H9 (cell line): Measurements from ENCODE around the gene WDR70. TPM values are rescaled to one million over a fixed set of nuclear protein-coding genes. Genes with fewer than 3 reads are reported as not detected.

Experiments
- DNase-seq: peaks from one replicate; pipeline ENCODE4 v3.0.0-alpha.2; 2017
- H2AFZ ChIP-seq: one replicate; pipeline ENCODE4 v1.6.1; 2013; ENCODE audit warnings: mild to moderate bottlenecking, low read length, control low read depth, moderate library complexity
- H2AK5ac ChIP-seq: 2 replicates; pipeline ENCODE4 v1.6.1; 2013; ENCODE audit warnings: low read length, control low read depth, mixed read lengths; ENCODE audit not compliant: insufficient read length
- H2BK120ac ChIP-seq: one replicate; pipeline ENCODE4 v1.6.1; 2013; ENCODE audit warnings: low read depth, mild to moderate bottlenecking, low read length, control low read depth, inconsistent platforms; ENCODE audit not compliant: poor library complexity, severe bottlenecking
- H2BK12ac ChIP-seq: 2 replicates; pipeline ENCODE4 v1.6.1; 2013; ENCODE audit warnings: low read length, control low read depth, mixed read lengths, low read depth; ENCODE audit not compliant: insufficient read length
- H2BK15ac ChIP-seq: 2 replicates; pipeline ENCODE4 v1.6.1; 2013; ENCODE audit warnings: low read depth, low read length, control low read depth
- H2BK20ac ChIP-seq: one replicate; pipeline ENCODE4 v1.6.1; 2013; ENCODE audit warnings: low read depth, mild to moderate bottlenecking, low read length, control low read depth, inconsistent platforms; ENCODE audit not compliant: poor library complexity, severe bottlenecking
- H2BK5ac ChIP-seq: 2 replicates; pipeline ENCODE4 v1.6.1; 2013; ENCODE audit warnings: low read length, control low read depth, mixed read lengths; ENCODE audit not compliant: insufficient read length
- H3K14ac ChIP-seq: 2 replicates; pipeline ENCODE4 v1.6.1; 2013; ENCODE audit warnings: low read length, control low read depth; ENCODE audit not compliant: insufficient read depth
- H3K18ac ChIP-seq: 2 replicates; pipeline ENCODE4 v1.6.1; 2013; ENCODE audit warnings: low read depth, mild to moderate bottlenecking, mixed read lengths, low read length, control low read depth; ENCODE audit not compliant: insufficient read length
- H3K23ac ChIP-seq: 2 replicates; pipeline ENCODE4 v1.6.1; 2013; ENCODE audit warnings: low read length, control low read depth, mixed read lengths, low read depth; ENCODE audit not compliant: insufficient read length
- H3K23me2 ChIP-seq: 2 replicates; pipeline ENCODE4 v1.6.1; 2013; ENCODE audit warnings: low read depth, mild to moderate bottlenecking, mixed read lengths, low read length, control low read depth; ENCODE audit not compliant: insufficient read length, poor library complexity, severe bottlenecking
- H3K27ac ChIP-seq: 2 replicates; pipeline ENCODE4 v1.5.1; 2013; ENCODE audit warnings: low read length, control low read depth, mixed read lengths, low read depth; ENCODE audit not compliant: insufficient read length
- H3K27me3 ChIP-seq: 2 replicates; pipeline ENCODE4 v1.6.1; 2013; ENCODE audit warnings: low read length, control low read depth, inconsistent platforms; ENCODE audit not compliant: insufficient read depth
- H3K4ac ChIP-seq: 2 replicates; pipeline ENCODE4 v1.6.1; 2013; ENCODE audit warnings: low read depth, mild to moderate bottlenecking, control low read depth, inconsistent platforms, low read length, moderate library complexity
- H3K4me1 ChIP-seq: 2 replicates; pipeline ENCODE4 v1.6.1; 2013; ENCODE audit warnings: low read length, control low read depth, inconsistent platforms; ENCODE audit not compliant: insufficient read depth
- H3K4me2 ChIP-seq: 2 replicates; pipeline ENCODE4 v1.6.1; 2013; ENCODE audit warnings: low read length, control low read depth, mixed read lengths; ENCODE audit not compliant: insufficient read length, insufficient read depth
- H3K56ac ChIP-seq: 2 replicates; pipeline ENCODE4 v1.6.1; 2013; ENCODE audit warnings: low read depth, mild to moderate bottlenecking, mixed read lengths, low read length, control low read depth; ENCODE audit not compliant: insufficient read length
- H3K79me1 ChIP-seq: 2 replicates; pipeline ENCODE4 v1.6.1; 2013; ENCODE audit warnings: low read depth, mild to moderate bottlenecking, moderate library complexity, low read length, control low read depth, inconsistent platforms; ENCODE audit not compliant: insufficient read depth, poor library complexity, severe bottlenecking
- H3K79me2 ChIP-seq: 2 replicates; pipeline ENCODE4 v1.6.1; 2013; ENCODE audit warnings: low read length, control low read depth, inconsistent platforms; ENCODE audit not compliant: insufficient read depth
- H3K9ac ChIP-seq: 2 replicates; pipeline ENCODE4 v1.6.1; 2013; ENCODE audit warnings: low read length, control low read depth, mixed read lengths; ENCODE audit not compliant: insufficient read length; ENCODE audit errors: extremely low read depth
- H3K9me3 ChIP-seq: one replicate; pipeline ENCODE4 v1.6.1; 2013; ENCODE audit warnings: low read depth, low read length, inconsistent platforms; ENCODE audit not compliant: control insufficient read depth
- H3T11ph ChIP-seq: one replicate; pipeline ENCODE4 v1.6.1; 2013; ENCODE audit warnings: mild to moderate bottlenecking, low read length, control low read depth, inconsistent platforms
- H4K20me1 ChIP-seq: one replicate; pipeline ENCODE4 v1.6.1; 2013; ENCODE audit not compliant: control insufficient read depth, insufficient read length, insufficient read depth
- H4K5ac ChIP-seq: 2 replicates; pipeline ENCODE4 v1.6.1; 2013; ENCODE audit warnings: low read depth, mild to moderate bottlenecking, mixed read lengths, low read length, control low read depth; ENCODE audit not compliant: insufficient read length
- H4K8ac ChIP-seq: replicated peaks from 2 replicates; pipeline ENCODE4 v1.6.1; 2013; ENCODE audit warnings: low read length, control low read depth, mixed read lengths, low read depth; ENCODE audit not compliant: insufficient read length
- H4K91ac ChIP-seq: 2 replicates; pipeline ENCODE4 v1.6.1; 2013; ENCODE audit warnings: low read depth, mild to moderate bottlenecking, moderate library complexity, mixed read lengths, low read length, control low read depth; ENCODE audit not compliant: insufficient read length
- H3K27ac Mint-ChIP-seq, 3 experiments: 2 replicates in 2 of 3; 3 replicates in 1 of 3; pipeline ENCODE4 v1.8.0; 2020 to 2021; ENCODE audit warnings: mixed read lengths in 3 of 3, mild to moderate bottlenecking in 1 of 3, moderate library complexity in 1 of 3
- H3K27me3 Mint-ChIP-seq: 2 replicates; pipeline ENCODE4 v1.8.0; 2021; ENCODE audit warnings: low read depth, mild to moderate bottlenecking, moderate library complexity, mixed read lengths
- H3K36me3 Mint-ChIP-seq, 3 experiments: 2 replicates in 2 of 3; 3 replicates in 1 of 3; pipeline ENCODE4 v1.8.0; 2020 to 2021; ENCODE audit warnings: low read depth in 3 of 3, mixed read lengths in 3 of 3; ENCODE audit not compliant: insufficient read depth in 1 of 3
- H3K4me1 Mint-ChIP-seq, 2 experiments: 2 replicates each; pipeline ENCODE4 v1.8.0; 2020; ENCODE audit warnings: mixed read lengths in 2 of 2
- H3K4me3 Mint-ChIP-seq, 2 experiments: 2 replicates in 1 of 2; 3 replicates in 1 of 2; pipeline ENCODE4 v1.8.0; 2020 to 2021; ENCODE audit warnings: mild to moderate bottlenecking in 2 of 2, mixed read lengths in 2 of 2, moderate library complexity in 1 of 2
- H3K9me3 Mint-ChIP-seq, 2 experiments: 2 replicates in 1 of 2; 3 replicates in 1 of 2; pipeline ENCODE4 v1.8.0; 2020; ENCODE audit warnings: mild to moderate bottlenecking in 2 of 2, mixed read lengths in 2 of 2, moderate library complexity in 1 of 2
- WGBS: extraction: QIAGEN DNeasy Blood & Tissue Kit; methylation state at CpG from one replicate; pipeline ENCODE4 v1.1.7; 2013; ENCODE audit warnings: missing lambda C conversion rate, low lambda C conversion rate, mixed read lengths; ENCODE audit not compliant: insufficient read length; ENCODE audit errors: extremely low coverage; 5-methylcytosine and 5-hydroxymethylcytosine counted together
- total RNA-seq: library from RNA; stranded (reverse); gene quantifications from 2 replicates; pipeline ENCODE4 v1.2.1, GENCODE V29; 2021
- TF ChIP-seq, protein P1 (sequence below): fragments of 200-600 bp; sonication (generic); conservative IDR thresholded peaks from 3 replicates; pipeline ENCODE4 v1.8.0; 2021; ENCODE audit warnings: antibody characterized with exemption, mild to moderate bottlenecking

The WDR70 gene
- total RNA-seq, 1 experiment from 2014 or later, result 38.1 TPM

DNA sequence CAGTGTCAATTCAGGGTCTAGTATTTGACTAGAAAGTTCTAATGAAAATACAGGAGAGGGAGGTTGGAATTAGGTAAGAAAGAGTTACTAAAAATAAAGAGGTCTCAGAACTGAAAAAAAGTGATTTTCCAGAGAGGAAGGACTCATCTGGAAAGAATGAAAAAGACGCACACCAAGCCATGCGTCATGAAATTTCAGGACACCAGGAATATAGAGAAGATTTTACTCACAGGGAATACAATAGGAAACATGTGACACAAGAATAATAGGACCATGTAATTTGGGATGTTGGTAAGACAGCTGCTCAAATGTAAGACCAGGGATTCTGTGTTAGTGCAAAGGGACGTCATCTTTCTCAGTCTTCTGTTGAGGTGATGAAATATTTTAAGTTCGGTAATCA, 236.1 kb downstream of the WDR70 start:
- Histone ChIP-seq H2BK5ac (no peak overlapping the region), H3K9ac (no peak overlapping the region), H3T11ph (no peak overlapping the region), H2AK5ac (no peak overlapping the region), H2BK12ac (no peak overlapping the region), H3K9me3 (no peaks in the 10 kb centered on the region), H3K79me1 (no peaks in the 10 kb centered on the region), H3K14ac (no peak overlapping the region), H2AFZ (no peak overlapping the region), H3K23me2 (no peaks in the 10 kb centered on the region), H2BK20ac (no peak overlapping the region), H4K91ac (no peak overlapping the region), H3K56ac (no peak overlapping the region), H3K4me2 (no peak overlapping the region), H4K5ac (no peak overlapping the region), H2BK15ac (no peak overlapping the region), H4K8ac (no peak overlapping the region), H4K20me1 (no peaks in the 10 kb centered on the region), H3K4me1 (no peaks in the 10 kb centered on the region), H2BK120ac (no peak overlapping the region), H3K27me3 (no peaks in the 10 kb centered on the region), H3K18ac (no peak overlapping the region), H3K4ac (no peak overlapping the region), H3K27ac (no peak overlapping the region), H3K23ac (no peak overlapping the region), H3K79me2 (no peaks in the 10 kb centered on the region)
- Mint-ChIP-seq H3K36me3 (no peaks in the 10 kb centered on the region), H3K4me3 (no peak overlapping the region), H3K27ac (no peak overlapping the region), H3K9me3 (no peaks in the 10 kb centered on the region), H3K4me1 (no peaks in the 10 kb centered on the region), H3K27me3 (no peaks in the 10 kb centered on the region)
- WGBS, result no CpG with 5 or more reads among the region's 4 CpGs
- DNase-seq, result no peak
- TF ChIP-seq, protein P1, sequence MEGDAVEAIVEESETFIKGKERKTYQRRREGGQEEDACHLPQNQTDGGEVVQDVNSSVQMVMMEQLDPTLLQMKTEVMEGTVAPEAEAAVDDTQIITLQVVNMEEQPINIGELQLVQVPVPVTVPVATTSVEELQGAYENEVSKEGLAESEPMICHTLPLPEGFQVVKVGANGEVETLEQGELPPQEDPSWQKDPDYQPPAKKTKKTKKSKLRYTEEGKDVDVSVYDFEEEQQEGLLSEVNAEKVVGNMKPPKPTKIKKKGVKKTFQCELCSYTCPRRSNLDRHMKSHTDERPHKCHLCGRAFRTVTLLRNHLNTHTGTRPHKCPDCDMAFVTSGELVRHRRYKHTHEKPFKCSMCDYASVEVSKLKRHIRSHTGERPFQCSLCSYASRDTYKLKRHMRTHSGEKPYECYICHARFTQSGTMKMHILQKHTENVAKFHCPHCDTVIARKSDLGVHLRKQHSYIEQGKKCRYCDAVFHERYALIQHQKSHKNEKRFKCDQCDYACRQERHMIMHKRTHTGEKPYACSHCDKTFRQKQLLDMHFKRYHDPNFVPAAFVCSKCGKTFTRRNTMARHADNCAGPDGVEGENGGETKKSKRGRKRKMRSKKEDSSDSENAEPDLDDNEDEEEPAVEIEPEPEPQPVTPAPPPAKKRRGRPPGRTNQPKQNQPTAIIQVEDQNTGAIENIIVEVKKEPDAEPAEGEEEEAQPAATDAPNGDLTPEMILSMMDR, result no peak
